ENCODE data around the gene ACTN2. TPM values are rescaled to one million over a fixed set of nuclear protein-coding genes. Genes with fewer than 3 reads are reported as not detected.

Gene ACTN2
- total RNA-seq, 1 donor from 2014 or later, result 3,389 TPM

DNA sequence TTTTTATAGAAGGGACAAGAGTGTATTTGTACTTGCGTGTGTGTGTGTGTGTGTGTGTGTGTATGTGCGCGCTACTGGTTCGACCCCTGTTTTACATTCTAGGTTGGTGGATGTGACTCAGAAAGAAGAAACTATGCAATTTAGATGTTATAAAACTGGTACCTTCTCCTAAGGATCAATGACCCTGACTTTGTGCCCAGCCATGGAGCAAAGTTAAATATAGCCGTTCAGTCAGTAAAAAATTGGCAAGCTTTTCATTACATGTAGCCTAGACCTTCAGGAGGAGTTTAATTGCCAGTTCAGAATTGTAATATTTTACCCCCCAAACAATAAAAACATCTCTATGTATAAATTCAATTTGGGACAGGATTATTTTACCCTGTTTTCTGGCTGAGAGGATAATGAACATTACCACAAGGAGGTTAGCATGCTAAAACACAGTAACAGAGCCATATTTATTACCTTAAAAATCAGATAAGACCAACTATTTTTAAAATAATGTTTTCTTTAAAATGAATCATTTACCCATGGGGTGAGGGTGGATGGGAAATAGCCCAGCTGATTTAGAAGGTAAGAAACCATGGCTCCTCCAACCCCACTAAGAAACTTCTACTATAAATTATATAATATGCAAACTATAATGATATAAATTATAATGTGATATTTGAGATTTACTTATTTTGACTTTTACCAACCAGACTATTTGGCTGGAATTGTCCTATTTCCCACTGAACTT is 75.3 kb downstream of the ACTN2 start:
- no peak for DNase-seq (ENCODE audit: low spot score)
- intact Hi-C loops (cut with DNase I), result loop anchor here (10.0 kb wide), 1 partner anchor 157 kb away; the partner anchor contains the start of gene HEATR1

DNA sequence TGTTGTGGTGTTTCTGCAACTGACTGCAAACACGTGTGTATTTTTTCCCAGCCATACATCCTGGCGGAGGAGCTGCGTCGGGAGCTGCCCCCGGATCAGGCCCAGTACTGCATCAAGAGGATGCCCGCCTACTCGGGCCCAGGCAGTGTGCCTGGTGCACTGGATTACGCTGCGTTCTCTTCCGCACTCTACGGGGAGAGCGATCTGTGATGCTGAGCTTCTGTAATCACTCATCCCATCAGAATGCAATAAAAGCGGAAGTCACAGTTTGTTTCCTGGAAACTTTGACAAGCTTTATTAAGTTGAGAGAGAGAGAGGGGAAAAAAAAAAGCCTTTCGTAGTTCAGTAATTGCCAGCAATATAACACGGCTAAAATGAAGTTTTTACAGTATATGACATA is 76.1 kb downstream of the ACTN2 start:
- no peak for DNase-seq (ENCODE audit: low spot score)
- intact Hi-C loops (cut with DNase I), result loop anchor here (10.0 kb wide), 1 partner anchor 158 kb away; the partner anchor contains the start of gene HEATR1

DNA sequence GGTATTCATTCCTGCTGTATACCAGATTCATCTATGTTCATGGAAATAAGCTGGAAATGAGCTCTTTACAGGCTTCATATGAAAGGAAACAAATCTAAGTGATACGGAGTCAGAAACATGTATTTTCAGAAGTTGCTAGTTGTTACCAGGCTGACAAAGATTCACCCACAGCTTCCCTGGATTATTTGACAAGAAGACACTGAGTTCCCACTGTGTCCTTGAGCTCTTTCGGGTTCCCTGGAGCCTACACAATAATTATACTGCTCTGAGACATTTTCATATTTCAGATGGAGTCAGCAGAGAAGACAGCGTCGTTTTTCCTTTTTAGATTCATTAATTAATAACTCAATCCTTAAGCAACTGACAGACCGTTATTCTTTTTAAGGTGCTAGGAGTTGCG is 79.5 kb downstream of the ACTN2 start:
- DNase-seq (ENCODE audit: low spot score), result no peak
- intact Hi-C loops (cut with DNase I), result loop anchor here (10.0 kb wide), 1 partner anchor 161 kb away; the partner anchor contains the start of gene HEATR1

DNA sequence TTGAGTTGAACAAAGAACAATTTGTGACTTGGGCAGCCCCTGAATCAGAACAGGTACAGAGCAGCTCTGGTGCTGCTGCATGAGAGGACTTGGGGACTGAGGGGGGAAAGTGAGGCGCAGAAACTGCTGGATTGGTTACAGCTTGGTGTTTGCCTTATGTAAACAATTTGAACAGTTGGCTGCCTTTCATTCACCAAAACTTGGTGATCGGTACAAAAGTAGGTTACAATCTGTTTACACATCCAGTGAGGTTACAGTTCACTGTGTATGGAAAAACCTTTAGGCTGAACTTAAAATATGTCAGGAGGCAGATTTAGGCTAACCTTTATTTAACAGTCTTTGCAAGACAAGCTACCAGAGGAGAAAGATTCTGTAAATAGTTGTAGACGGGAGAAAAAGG is 80.2 kb downstream of the ACTN2 start:
- intact Hi-C loops (cut with DNase I), result loop anchor here (10.0 kb wide), 1 partner anchor 162 kb away; the partner anchor contains the start of gene HEATR1
- no peak for DNase-seq (ENCODE audit: low spot score)

DNA sequence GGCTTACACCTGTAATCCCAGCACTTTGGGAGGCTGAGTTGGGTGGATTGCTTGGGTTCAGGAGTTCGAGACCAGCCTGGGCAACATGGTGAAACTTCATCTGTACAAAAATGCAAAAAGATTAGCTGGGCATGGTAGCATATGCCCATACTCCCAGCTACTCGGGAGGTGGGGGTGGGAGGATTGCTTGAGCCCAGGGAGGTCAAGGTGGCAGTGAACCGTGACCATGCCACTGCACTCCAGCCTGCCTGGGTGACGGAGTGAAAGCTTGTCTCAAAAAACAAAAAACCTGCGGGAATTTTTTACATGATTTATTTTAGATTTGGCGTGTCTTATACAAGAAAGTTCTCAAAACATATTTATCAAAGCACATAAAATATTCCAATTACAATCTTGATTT is 81.0 kb downstream of the ACTN2 start:
- no peak for DNase-seq (ENCODE audit: low spot score)
- intact Hi-C loops (cut with DNase I), result loop anchor here (10.0 kb wide), 1 partner anchor 162 kb away; the partner anchor contains the start of gene HEATR1

DNA sequence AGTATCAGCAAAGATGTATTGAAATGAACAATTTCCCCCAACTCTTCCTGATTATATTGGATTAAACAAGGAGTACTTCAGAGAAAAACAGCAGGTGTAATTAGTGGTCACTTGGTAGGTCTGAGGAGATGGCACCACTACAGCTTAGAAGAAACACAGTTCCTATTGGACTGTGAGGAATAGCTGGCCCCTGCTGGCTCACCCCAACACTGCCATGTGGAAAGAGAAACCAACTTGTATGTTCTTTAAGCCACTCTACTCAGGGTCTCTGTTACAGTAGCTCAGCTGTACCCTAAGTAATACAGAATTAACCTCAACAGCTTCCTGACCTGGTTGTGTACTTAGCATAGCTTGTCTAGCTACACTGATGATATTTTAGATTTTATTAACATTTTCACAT is 82.3 kb downstream of the ACTN2 start:
- intact Hi-C loops (cut with DNase I), result loop anchor here (10.0 kb wide), 1 partner anchor 164 kb away; the partner anchor contains the start of gene HEATR1
- no peak for DNase-seq (ENCODE audit: low spot score)

DNA sequence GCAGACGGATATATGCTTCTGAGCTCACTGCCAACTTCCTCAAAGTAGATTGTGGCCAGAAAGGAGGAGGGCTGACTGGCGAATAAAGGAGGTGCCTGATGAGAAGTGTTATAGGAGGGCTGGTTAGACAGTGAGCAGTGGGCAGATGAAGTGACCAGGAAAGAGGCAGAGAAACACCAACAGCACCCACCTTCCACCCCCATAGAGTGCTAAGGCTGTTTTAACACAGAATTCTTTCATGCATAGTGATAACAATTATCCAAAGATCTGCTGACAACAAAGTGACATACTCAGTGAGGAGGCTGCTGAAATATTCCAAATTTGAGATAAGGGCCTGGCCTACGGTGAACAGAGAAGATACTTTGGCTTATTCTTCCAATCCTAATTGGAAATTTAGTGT is 87.6 kb downstream of the ACTN2 start:
- DNase-seq (ENCODE audit: low spot score), result no peak
- intact Hi-C loops (cut with DNase I), result no loop called here

DNA sequence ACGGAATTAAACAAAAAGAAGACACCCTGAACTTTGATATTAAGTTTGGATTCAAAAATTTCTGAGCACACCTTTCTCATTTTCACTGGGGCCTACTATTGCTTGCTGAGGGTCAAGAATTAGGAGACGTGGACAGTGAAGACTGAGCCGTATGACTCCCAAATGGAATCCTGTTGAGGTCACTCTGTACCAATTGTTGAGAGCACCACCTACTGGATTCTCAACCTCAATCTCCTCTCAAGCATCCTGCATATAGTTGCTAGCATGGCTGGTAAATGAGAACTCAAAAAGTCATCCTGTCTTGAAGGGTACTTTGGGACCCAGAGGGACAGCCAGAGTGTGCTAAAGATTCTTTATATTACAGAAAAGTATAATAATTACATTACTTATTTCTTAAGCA is 88.6 kb downstream of the ACTN2 start:
- DNase-seq (ENCODE audit: low spot score), result no peak
- intact Hi-C loops (cut with DNase I), result no loop called here

DNA sequence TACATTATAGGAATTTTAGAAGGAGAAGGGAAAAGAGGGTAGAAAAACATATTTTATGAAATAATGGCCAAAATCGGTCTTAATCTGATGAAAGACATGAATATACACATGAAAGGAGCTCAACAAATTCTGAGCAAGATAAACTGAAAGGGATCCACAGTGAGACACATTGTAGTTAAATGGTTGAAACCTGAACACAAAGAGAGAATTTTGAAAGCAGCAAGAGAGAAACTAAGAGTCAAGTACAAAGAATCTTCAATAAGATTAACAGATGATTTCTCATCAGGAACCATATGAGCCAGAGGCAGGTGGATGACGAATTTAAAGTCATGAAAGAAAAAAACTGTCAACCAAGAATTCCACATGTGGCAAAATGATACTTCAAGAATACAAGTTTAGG is 93.0 kb downstream of the ACTN2 start:
- intact Hi-C loops (cut with DNase I), result no loop called here

DNA sequence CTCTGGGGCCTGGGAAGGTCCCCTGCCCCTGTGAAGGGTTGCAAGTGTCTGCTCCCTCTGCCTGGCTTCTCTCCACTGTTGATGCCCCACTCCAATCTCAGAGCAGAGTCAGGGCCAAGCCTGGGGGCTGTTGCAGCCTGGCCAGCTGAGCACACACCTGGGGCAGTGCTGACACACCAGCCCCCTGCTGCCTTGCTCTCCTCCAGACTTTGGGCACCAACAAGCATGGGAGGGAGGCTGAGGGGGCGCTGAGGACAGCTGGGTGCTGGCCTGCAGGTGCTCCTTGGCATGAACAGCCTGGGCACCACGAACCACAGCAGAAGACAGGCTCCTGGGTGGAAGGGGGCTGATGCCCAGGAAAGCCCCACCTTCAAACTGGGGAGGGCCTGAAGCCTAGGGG is 99.2 kb downstream of the ACTN2 start:
- intact Hi-C loops (cut with DNase I), result loop anchor here (10.0 kb wide), 1 partner anchor 179 kb away; no protein-coding TSS in a partner anchor
- no peak for DNase-seq (ENCODE audit: low spot score)

More for the DNA sequence above, 93.0 kb downstream of the ACTN2 start:
- DNase-seq (ENCODE audit: low spot score), result no peak

DNA sequence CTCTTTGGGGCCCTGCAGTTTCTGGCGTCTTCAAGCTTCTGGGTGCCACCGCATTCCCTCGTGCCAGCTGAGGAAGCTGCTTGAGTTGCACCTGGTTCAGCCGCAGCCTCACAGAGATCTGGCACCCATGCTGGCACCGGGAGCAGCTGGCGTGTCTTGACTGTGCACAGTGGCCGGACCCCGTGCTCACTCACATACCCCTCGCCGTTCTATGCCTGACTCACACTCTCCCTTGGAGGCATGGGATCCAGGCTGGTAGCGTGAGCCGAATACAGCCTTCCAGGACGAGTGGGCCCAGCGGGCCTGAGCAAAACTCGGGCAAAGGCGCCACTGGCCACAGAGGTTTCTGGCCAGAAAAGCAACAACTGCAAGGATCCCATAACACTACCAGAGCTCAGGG is 100.2 kb downstream of the ACTN2 start:
- DNase-seq (ENCODE audit: low spot score), result no peak
- intact Hi-C loops (cut with DNase I), result loop anchor here (10.0 kb wide), 1 partner anchor 178 kb away; no protein-coding TSS in a partner anchor

DNA sequence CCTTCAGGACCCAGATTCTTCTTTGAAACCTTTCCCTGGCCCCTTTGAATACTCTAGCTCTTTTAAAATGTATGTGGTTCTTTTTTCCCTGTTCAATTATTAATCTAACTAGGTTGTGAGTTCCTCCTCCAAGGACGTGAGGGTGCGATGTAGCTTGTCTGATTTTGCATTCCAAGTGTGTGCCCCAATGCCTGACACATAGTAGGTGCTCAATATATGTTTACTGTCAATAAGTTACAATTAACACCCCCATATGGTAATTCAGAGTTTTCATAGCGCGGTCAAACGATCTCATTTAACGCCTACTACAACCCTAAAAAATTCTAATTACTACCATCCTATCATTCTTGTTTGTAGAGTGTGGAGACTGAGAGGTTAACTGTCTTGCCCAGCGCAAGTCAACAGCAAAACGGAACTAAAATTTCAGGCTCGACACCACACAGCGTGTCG is 108.3 kb downstream of the ACTN2 start:
- DNase-seq (ENCODE audit: low spot score), result no peak
- intact Hi-C loops (cut with DNase I), result loop anchor here (10.0 kb wide), 1 partner anchor 190 kb away; the partner anchor contains the start of gene HEATR1

DNA sequence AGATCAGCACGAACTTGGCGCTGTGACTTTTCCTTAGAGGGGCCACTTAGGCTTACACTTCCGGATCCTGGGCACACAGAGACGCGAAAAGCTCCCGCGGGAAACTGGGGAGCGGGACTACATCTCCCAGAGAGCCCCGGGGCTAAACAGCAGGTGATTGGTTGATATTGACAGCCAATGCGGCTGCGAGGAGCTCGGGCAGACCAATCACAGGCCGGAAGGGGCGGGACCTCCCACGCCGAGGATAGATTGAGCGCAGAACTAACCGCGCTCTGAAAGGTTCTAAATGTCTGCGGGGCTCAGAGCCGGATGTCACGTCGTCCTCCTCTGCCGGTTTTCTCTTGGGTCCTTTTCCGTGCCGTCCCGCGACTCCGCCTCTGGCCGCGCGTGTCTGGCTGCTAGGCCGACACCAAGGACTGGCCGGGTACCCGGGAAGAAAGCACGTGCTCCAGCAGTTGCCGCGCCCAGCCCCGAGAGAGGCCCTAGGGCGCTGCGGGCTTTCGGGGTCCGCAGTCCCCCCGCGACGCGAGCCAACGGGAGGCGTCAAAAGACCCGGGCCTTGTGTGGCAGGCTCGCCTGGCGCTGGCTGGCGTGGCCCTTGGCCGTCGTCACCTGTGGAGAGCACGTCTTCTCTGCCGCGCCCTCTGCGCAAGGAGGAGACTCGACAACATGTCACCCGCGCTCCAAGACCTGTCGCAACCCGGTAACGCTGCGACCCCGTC is 108.9 kb downstream of the ACTN2 start, which contains the start of gene MTR:
Gene MTR, plus strand, starts transcription at position 258 of the 722 bp plus-strand sequence. Its CDS starts 412 bp downstream, at position 670.
- DNase-seq (ENCODE audit: low spot score), result peak; percentile 99
- intact Hi-C loops (cut with DNase I), result loop anchor here (10.0 kb wide), 1 partner anchor 190 kb away; the partner anchor contains the start of gene HEATR1

DNA sequence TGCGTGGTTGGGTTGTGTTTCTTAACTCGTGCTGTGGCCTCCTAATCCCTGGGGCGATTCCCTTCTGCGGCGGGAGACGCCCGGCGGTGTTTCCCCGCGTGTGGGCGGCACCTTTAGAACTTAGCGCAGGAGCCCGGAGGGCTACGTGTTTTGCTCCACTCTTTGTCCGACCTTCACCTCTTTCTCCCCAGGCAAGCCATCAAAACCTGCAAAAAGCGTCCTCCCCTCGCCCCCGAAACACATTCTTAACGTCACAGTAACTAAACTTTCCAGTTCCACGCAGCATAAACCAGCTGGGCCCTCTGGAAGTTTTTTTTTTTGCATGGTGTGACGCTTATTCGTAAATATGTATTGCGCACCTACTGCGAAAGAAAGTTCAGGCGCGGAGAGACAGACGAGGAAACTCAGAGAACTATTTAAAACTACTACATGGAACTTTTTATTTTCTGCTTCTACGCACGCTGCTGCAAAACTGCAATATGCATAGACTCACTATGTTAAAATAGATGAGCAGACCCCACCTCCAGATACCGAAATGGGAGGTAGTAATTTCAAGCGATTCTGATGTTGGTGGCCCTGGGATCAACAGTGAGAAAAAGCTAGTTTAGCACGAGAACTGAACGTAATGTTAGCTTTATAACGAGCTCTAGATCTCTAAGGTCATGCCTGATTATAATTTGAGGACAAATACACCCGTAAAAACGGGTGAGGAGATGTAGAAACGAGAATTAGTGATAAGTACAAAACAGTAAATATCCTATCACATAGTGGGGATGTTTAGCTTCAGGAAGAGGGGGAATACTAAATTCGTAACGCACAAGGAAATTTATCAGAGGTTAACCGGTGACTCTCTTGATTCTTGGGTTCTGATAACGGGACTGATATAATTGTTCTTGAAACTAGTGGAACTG is 109.7 kb downstream of the ACTN2 start:
- no peak for DNase-seq (ENCODE audit: low spot score)
- intact Hi-C loops (cut with DNase I), result loop anchor here (10.0 kb wide), 1 partner anchor 191 kb away; the partner anchor contains the start of gene HEATR1

DNA sequence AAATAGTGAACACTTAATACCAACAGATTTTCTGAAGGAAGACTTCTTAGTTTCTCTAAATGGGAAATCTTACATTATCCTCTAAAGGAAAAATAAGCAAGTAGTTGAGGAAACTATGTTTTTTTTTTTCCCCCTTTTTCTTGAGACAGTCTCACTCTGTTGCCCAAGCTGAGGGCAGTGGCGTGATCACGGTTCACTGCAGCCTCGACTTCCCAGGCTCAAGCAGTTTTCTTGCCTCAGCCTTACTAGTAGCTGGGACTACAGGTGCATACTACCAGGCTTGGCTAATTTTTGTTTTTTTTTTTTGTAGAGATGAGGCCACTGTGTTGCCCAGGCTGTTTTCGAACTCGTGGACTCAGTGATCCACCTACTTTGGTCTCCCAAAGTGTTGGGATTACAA is 112.7 kb downstream of the ACTN2 start:
- no peak for DNase-seq (ENCODE audit: low spot score)
- intact Hi-C loops (cut with DNase I), result loop anchor here (10.0 kb wide), 1 partner anchor 194 kb away; the partner anchor contains the start of gene HEATR1

DNA sequence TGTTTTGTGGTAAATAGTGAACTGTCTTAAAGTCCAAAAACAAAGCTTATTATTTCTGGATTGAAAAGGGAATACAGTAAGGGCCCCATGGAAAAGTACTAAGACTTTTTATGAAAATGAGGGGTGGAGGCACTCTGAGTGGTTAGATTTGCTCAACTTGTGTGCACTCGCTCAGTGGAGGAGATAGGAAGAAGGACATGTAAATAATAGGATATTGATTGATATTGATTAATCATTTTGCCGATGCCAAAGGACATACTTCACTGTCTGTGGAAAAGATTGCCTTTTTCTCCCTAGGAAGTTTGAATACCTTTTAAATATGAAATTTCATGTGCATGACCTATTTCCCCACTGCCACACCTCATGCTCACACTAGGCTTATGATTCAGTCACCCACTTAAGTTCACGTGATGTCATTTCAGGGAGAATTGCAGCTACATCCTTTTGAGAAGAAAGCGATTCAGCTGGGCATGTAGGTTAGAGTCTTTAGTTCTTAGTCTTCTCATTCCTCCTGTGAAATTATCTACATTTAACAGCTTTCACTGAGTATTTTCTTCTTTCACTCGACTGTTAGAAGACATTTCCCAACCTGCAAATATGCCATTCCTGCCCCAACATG is 113.8 kb downstream of the ACTN2 start:
- intact Hi-C loops (cut with DNase I), result no loop called here
- no peak for DNase-seq (ENCODE audit: low spot score)

DNA sequence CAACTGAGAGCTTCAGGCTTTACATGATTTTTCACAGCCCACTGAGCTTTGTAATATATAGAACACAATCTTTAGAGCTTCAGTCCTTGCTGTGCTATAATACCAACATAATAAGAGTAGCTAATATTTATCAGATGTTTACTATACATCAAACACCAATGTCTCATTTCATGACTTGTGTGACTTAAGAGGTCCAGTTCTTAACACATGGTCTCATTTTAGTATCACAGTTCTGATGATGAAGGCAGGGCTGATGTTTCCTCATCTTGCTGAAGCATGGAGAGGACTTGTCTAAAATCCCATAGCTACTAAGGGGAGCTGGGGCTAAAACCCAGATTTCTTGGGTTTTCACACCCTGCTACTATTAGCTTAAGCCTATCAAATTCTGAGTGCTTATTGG is 114.3 kb downstream of the ACTN2 start:
- intact Hi-C loops (cut with DNase I), result no loop called here
- DNase-seq (ENCODE audit: low spot score), result no peak

DNA sequence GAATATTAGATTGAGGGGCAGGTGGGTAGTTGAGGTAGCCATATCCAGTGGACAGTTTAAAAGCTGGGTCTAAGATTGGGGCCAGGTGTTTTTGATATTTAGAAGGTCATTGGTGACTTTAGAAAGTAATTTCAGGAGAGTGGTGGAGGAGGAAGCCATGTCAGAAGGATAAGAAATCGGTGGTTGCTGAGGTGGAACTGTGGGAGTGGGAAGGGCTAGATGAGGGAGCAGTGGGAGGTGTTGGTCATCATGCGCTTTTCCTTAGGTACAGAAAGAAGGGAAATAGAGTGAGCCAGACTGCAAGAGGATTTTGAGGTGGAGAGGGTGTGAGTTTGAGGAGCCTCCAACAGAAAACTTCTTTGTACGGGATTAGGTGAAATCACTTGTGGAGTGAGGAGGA is 116.0 kb downstream of the ACTN2 start:
- intact Hi-C loops (cut with DNase I), result no loop called here
- DNase-seq (ENCODE audit: low spot score), result no peak

DNA sequence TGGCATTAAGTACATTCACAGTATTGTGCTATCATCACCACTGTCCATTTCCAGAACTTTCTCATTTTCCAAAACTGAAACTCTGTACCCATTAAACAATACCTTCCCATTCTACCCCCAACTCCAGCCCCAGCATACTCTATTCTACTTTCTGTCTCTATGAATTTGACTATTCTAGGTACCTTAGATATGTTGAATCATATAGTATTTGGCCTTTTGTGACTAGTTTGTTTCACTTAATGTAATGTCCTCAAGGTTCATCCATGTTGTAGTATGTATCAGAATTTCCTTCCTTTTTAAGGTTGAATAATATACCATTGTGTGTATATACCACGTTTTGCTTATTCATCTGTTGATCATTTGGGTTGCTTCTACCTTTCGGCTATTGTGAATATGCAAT is 120.3 kb downstream of the ACTN2 start:
- no peak for DNase-seq (ENCODE audit: low spot score)

More for the DNA sequence above, 120.3 kb downstream of the ACTN2 start:
- intact Hi-C loops (cut with DNase I), result no loop called here

Data from cardiac septum (tissue), 1 donor.